Liver (tissue), 9 donors: ENCODE measurements around the gene KANSL1. TPM values are rescaled to one million over a fixed set of nuclear protein-coding genes. Genes with fewer than 3 reads are reported as not detected.
"Not testable (repeated sequence)": the region's sequence is repeated elsewhere in the genome, so short reads cannot be mapped to it uniquely, and the experiment has no call there.

ENCODE experiments used
- DNase-seq: peaks from one replicate; pipeline ENCODE4 v3.0.0-alpha.2; 2017; ENCODE audit warnings: low spot score
- H3K27ac ChIP-seq, 2 donors: one replicate each; pipeline ENCODE4 v1.7.0; 2013; ENCODE audit warnings: inconsistent platforms in 2 of 2, low read length in 2 of 2, control low read depth in 1 of 2, low read depth in 1 of 2, mild to moderate bottlenecking in 1 of 2
- H3K27me3 ChIP-seq, 4 donors: one replicate each; pipeline versions ENCODE4 v1.6.1 to v1.7.0; 2013; ENCODE audit warnings: low read length in 3 of 4, inconsistent platforms in 1 of 4, mild to moderate bottlenecking in 1 of 4, moderate library complexity in 1 of 4; ENCODE audit not compliant: control insufficient read depth in 4 of 4, insufficient read depth in 4 of 4
- H3K36me3 ChIP-seq, 4 donors: one replicate each; pipeline versions ENCODE4 v1.6.1 to v1.7.0; 2013; ENCODE audit warnings: low read length in 3 of 4, mild to moderate bottlenecking in 3 of 4, low read depth in 1 of 4, moderate library complexity in 1 of 4; ENCODE audit not compliant: control insufficient read depth in 4 of 4, insufficient read depth in 3 of 4
- H3K4me1 ChIP-seq, 4 donors: one replicate each; pipeline versions ENCODE4 v1.6.1 to v1.7.0; 2013; ENCODE audit warnings: low read length in 3 of 4, mild to moderate bottlenecking in 3 of 4, moderate library complexity in 1 of 4; ENCODE audit not compliant: control insufficient read depth in 4 of 4, insufficient read depth in 4 of 4
- H3K4me3 ChIP-seq, 3 donors: one replicate each; pipeline versions ENCODE4 v1.6.1 to v1.7.0; 2013; ENCODE audit warnings: low read length in 3 of 3, control low read depth in 1 of 3, low read depth in 1 of 3, mild to moderate bottlenecking in 1 of 3
- H3K9ac ChIP-seq, 2 donors: one replicate each; pipeline ENCODE4 v1.7.0; 2013; ENCODE audit warnings: low read length in 2 of 2, mild to moderate bottlenecking in 2 of 2, moderate library complexity in 2 of 2, control low read depth in 1 of 2, low read depth in 1 of 2
- H3K9me3 ChIP-seq, 4 donors: one replicate each; pipeline versions ENCODE4 v1.6.1 to v1.7.0; 2013; ENCODE audit warnings: low read length in 3 of 4; ENCODE audit not compliant: control insufficient read depth in 4 of 4
- FOXA1 ChIP-seq: IDR thresholded peaks from 2 replicates; pipeline ENCODE4 v1.6.1; 2016; ENCODE audit warnings: antibody characterized with exemption
- FOXA2 ChIP-seq: IDR thresholded peaks from 2 replicates; pipeline ENCODE4 v1.6.1; 2016; ENCODE audit warnings: antibody characterized with exemption
- GABPA ChIP-seq, 2 donors: IDR thresholded peaks in 1 of 2; conservative IDR thresholded peaks in 1 of 2; 2 replicates each; pipeline ENCODE4 v1.6.1; 2016; ENCODE audit warnings: antibody characterized with exemption in 2 of 2, mild to moderate bottlenecking in 1 of 2, moderate library complexity in 1 of 2
- HNF4A ChIP-seq, 2 donors: conservative IDR thresholded peaks; 2 replicates each; pipeline ENCODE4 v1.6.1; 2016; ENCODE audit warnings: antibody characterized with exemption in 2 of 2, mild to moderate bottlenecking in 2 of 2
- NR2F2 ChIP-seq: IDR thresholded peaks from 2 replicates; pipeline ENCODE4 v1.6.1; 2016; ENCODE audit warnings: antibody characterized with exemption
- RXRA ChIP-seq, 2 donors: IDR thresholded peaks; 2 replicates each; pipeline ENCODE4 v1.6.1; 2017 to 2018; ENCODE audit warnings: antibody characterized with exemption in 2 of 2, mild to moderate bottlenecking in 1 of 2
- SP1 ChIP-seq: IDR thresholded peaks from 2 replicates; pipeline ENCODE4 v1.6.1; 2018; ENCODE audit warnings: antibody characterized with exemption, mild to moderate bottlenecking
- YY1 ChIP-seq: IDR thresholded peaks from 2 replicates; pipeline ENCODE4 v1.6.1; 2016; ENCODE audit warnings: antibody characterized with exemption, mild to moderate bottlenecking
- WGBS: extraction: QIAGEN DNeasy Blood & Tissue Kit; methylation state at CpG from one replicate; pipeline ENCODE4 v1.1.7; 2013; 5-methylcytosine and 5-hydroxymethylcytosine counted together
- polyA plus RNA-seq, 2 donors: library from polyadenylated mRNA; stranded (reverse) in 1 of 2; unstranded in 1 of 2; fragments of 200-250 nt in 1 of 2; fragments of >200 nt in 1 of 2; fragmentation: Nextera tagmentation in 1 of 2; extraction: Ambion mirVana in 1 of 2; gene quantifications; one replicate each; pipeline versions ENCODE4 v1.2.1 to v1.2.3, GENCODE V29; 2013 to 2015
- total RNA-seq, 2 donors: library from RNA; depleted of rRNA; stranded (reverse); fragments of >200 nt; gene quantifications; one replicate each; pipeline ENCODE4 v1.2.3, GENCODE V29; 2014
- TF ChIP-seq, protein P1 (sequence below): IDR thresholded peaks from 2 replicates; pipeline ENCODE4 v1.6.1; 2016; ENCODE audit warnings: antibody characterized with exemption
- donor health status: healthy.
- donor health status: healthy.
- donor health status: healthy.
- donor health status: healthy.
- donor health status: healthy.

Gene KANSL1
- total and polyA plus RNA-seq, 4 donors, result 5.5 to 86.3 (median 24.0) TPM

DNA sequence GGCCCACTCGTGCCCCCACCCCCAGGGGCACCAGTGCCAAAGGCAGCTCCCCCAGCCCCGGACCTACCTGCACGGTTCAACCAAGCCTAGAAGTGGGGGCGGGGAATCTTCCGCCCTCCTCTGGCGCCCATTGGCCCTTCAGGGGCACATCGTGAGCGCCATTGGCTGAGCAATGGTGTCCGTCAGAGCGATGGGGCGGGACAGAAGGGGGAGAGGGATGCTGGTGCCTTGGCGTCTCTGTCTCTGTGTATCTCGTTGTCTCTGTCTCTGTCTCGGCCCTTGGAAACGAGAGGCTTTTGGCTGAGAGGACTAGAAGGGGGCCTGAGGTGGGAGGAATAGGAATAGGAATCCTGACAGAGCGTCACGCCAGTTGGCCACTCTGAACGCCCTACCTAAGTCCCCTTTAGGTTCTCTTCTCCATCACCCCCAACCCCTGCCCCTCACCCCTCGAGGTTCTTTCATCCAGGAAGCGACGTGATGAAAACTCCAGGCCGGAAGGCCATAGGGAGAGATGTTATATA is 32.1 kb upstream of the KANSL1 start:
- peak; percentile 62 for TF ChIP-seq SP1
- H3K4me1 ChIP-seq, H3K27me3 ChIP-seq, H3K27ac ChIP-seq, H3K36me3 ChIP-seq, H3K9me3 ChIP-seq, H3K9ac ChIP-seq: not testable (repeated sequence)
- WGBS, result 2% methylated on average over 22 of the region's 22 CpGs
- H3K4me3 ChIP-seq, result peak overlapping the region in 2 of 3 donors; percentile 70
- peak; percentile 99 for DNase-seq

DNA sequence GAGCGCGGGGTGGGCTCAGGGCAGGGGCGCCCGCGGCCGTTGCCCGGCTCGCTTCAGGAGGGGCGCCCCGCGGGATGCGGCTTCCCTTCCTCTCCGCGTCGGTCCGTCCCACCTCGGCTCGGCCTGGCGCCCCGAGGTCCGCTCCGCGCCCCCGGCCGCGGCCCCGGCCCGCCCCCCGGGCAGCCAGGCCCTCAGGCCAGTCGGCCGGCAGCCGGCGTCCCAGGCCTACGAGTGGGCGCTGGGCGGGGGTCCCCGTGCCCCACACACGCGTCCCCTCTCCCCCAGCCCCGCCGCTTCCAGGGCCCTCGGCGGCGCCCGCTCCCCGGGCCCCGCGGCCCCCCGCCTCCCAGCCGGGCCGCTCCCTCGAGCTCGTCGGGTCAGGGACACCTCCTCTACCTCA is 31.6 kb upstream of the KANSL1 start:
- not testable (repeated sequence) for H3K9ac ChIP-seq, H3K36me3 ChIP-seq, H3K27me3 ChIP-seq, DNase-seq, H3K9me3 ChIP-seq, H3K27ac ChIP-seq, H3K4me1 ChIP-seq
- under 1% methylated on average over 54 of the region's 54 CpGs for WGBS
- peak overlapping the region in 2 of 3 donors; percentile 70 for H3K4me3 ChIP-seq

DNA sequence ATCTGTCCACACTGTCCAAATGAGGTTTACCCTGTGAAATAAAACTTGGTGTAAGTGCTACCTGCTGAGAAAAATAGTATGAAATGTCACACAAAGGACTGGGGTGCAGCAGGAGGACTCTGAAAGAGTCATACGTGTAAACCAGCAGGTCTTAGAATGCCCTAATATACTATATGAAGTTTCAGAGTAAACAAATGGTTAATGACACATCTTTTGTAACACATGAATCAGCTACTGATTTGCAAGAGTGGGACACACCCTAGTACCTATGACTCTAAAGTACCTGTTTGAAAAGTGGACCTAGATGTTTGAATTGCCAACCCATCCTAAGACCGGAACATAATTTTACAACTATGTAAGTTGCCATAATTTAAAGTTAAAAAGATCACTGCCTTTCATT is 29.8 kb upstream of the KANSL1 start:
- not testable (repeated sequence) for H3K27ac ChIP-seq, H3K27me3 ChIP-seq, H3K9ac ChIP-seq, H3K4me1 ChIP-seq, H3K9me3 ChIP-seq, DNase-seq, H3K4me3 ChIP-seq, H3K36me3 ChIP-seq
- no CpG with 5 or more reads among the region's 2 CpGs for WGBS

DNA sequence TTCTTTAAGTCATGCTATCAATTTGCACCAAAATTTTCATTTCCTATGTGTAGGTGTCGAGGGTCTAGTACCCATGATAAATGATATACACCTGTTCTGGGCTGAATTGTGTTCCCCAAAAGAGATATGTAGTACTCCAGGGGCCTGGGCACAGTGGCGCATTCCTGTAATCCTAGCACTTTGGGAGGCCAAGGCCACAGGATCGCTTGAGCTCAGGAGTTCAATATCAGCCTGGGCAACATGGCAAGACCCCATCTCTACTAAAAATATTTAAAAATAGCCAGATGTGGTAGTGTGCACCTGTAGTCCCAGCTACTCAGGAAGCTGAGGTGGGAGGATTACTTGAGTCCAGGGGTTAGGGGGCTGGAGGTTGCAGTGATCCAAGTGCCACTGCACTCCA is 23.5 kb upstream of the KANSL1 start:
- no peak overlapping the region for H3K27ac ChIP-seq
- WGBS, result 95% methylated on average over 3 of the region's 3 CpGs
- H3K9ac ChIP-seq, result no peak overlapping the region
- no peaks in the 10 kb centered on the region for H3K27me3 ChIP-seq
- DNase-seq, result no peak
- peaks cover 0 to 2% (median 1%) of the 10 kb centered on the region in 4 donors for H3K36me3 ChIP-seq
- peaks cover 0 to 3% (median 0%) of the 10 kb centered on the region in 4 donors for H3K4me1 ChIP-seq
- H3K9me3 ChIP-seq, result no peaks in the 10 kb centered on the region
- H3K4me3 ChIP-seq, result no peak overlapping the region
- TF ChIP-seq HNF4A (conservative IDR thresholded peaks at IDR 0.05), result no peak
- no peak for TF ChIP-seq SP1
- TF ChIP-seq FOXA2, result no peak
- no peak for TF ChIP-seq NR2F2
- no peak for TF ChIP-seq GABPA (IDR thresholded peaks at IDR 0.05 in 1 of 2, conservative IDR thresholded peaks at IDR 0.05 in 1 of 2)
- TF ChIP-seq YY1, result no peak
- no peak for TF ChIP-seq RXRA (IDR thresholded peaks at IDR 0.05)
- no peak for TF ChIP-seq FOXA1
- TF ChIP-seq, protein P1, sequence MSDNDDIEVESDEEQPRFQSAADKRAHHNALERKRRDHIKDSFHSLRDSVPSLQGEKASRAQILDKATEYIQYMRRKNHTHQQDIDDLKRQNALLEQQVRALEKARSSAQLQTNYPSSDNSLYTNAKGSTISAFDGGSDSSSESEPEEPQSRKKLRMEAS, result no peak
